Thyroid gland (tissue), 4 donors: ENCODE data around the gene RTN4RL1. TPM values are rescaled to one million over a fixed set of nuclear protein-coding genes. Genes with fewer than 3 reads are reported as not detected.

Source experiments
- DNase-seq, 2 donors: peaks; one replicate each; pipeline ENCODE4 v3.0.0-alpha.2; 2019
- H3K27ac ChIP-seq, 3 donors: fragments of 200-600 bp; sonication (generic); 1 replicate in 2 of 3; 2 replicates in 1 of 3; pipeline ENCODE4 v1.5.1; 2016 to 2019; ENCODE audit warnings: mild to moderate bottlenecking in 1 of 3, moderate library complexity in 1 of 3
- H3K27me3 ChIP-seq: fragments of 200-600 bp; sonication (generic); one replicate; pipeline ENCODE4 v1.5.1; 2019
- H3K36me3 ChIP-seq, 2 donors: fragments of 200-600 bp; sonication (generic); one replicate each; pipeline ENCODE4 v1.5.1; 2016 to 2019
- H3K4me1 ChIP-seq, 2 donors: fragments of 200-600 bp; sonication (generic); one replicate each; pipeline ENCODE4 v1.5.1; 2017 to 2019
- H3K4me3 ChIP-seq, 3 donors: fragments of 200-600 bp; sonication (generic); replicated peaks in 1 of 3; 1 replicate in 2 of 3; 2 replicates in 1 of 3; pipeline ENCODE4 v1.5.1; 2016; ENCODE audit warnings: mild to moderate bottlenecking in 1 of 3
- H3K9me3 ChIP-seq: fragments of 200-600 bp; sonication (generic); one replicate; pipeline ENCODE4 v1.5.1; 2017
- POLR2A ChIP-seq, 2 donors: fragments of 450-650 bp; IDR thresholded peaks; one replicate each; pipeline ENCODE4 v1.6.1; 2017; ENCODE audit warnings: antibody characterized with exemption in 2 of 2, mild to moderate bottlenecking in 2 of 2, moderate library complexity in 1 of 2
- WGBS, 2 donors: methylation state at CpG; one replicate each; pipeline ENCODE4 v1.1.5; 2017; 5-methylcytosine and 5-hydroxymethylcytosine counted together
- intact Hi-C: fragments of 100-400 bp; cut with DNase I; formaldehyde crosslinking; loops from one replicate; pipeline ENCODE4 v1.15.1; 2023
- total RNA-seq, 4 donors: library from RNA; depleted of rRNA; stranded (reverse); fragments of >200 nt; gene quantifications; one replicate each; pipeline ENCODE4 v1.2.3, GENCODE V29; 2016
- TF ChIP-seq, protein P1 (sequence below), 6 experiments: fragments of 200-600 bp in 3 of 6; fragments of 450-650 bp in 3 of 6; sonication (generic) in 3 of 6; IDR thresholded peaks; one replicate each; pipeline ENCODE4 v1.5.1; 2016 to 2019; ENCODE audit warnings: antibody characterized with exemption in 6 of 6, mild to moderate bottlenecking in 2 of 6, inconsistent platforms in 1 of 6, moderate library complexity in 1 of 6

Gene RTN4RL1
- total RNA-seq, 4 donors from 2014 or later: 1.6 to 4.9 (median 2.5) TPM

DNA sequence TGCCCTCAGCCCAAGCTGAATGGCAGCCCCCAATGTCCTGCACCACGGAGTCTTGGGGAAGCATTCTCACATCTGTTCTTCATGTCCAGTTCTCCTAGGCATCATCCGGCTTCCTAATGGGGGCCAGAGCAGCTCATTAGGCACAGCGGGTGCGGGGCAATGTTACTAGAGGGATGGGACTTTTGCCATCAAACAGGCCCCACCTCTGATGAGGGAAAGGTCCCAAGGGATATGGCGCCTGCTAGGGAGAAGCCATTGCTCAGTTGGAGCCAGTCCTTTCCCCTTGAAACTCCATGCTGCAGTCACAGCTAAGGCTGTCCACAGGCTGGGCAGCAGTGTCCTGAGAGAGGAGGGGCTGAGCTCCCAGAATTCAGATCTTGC, 3.1 kb upstream of the RTN4RL1 start:
- intact Hi-C loops: no loop called here
- no peak overlapping the region for H3K4me3 ChIP-seq
- H3K36me3 ChIP-seq: no peaks in the 10 kb centered on the region
- H3K27me3 ChIP-seq: peaks cover 8% of the 10 kb centered on the region
- H3K9me3 ChIP-seq: no peaks in the 10 kb centered on the region
- WGBS, 2 donors: 88 to 89% methylated on average over 3 to 5 of the region's 5 CpGs
- peaks cover 15 to 41% of the 10 kb centered on the region in 2 donors for H3K4me1 ChIP-seq
- no peak for DNase-seq
- TF ChIP-seq, protein P1, sequence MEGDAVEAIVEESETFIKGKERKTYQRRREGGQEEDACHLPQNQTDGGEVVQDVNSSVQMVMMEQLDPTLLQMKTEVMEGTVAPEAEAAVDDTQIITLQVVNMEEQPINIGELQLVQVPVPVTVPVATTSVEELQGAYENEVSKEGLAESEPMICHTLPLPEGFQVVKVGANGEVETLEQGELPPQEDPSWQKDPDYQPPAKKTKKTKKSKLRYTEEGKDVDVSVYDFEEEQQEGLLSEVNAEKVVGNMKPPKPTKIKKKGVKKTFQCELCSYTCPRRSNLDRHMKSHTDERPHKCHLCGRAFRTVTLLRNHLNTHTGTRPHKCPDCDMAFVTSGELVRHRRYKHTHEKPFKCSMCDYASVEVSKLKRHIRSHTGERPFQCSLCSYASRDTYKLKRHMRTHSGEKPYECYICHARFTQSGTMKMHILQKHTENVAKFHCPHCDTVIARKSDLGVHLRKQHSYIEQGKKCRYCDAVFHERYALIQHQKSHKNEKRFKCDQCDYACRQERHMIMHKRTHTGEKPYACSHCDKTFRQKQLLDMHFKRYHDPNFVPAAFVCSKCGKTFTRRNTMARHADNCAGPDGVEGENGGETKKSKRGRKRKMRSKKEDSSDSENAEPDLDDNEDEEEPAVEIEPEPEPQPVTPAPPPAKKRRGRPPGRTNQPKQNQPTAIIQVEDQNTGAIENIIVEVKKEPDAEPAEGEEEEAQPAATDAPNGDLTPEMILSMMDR (IDR thresholded peaks at IDR 0.05): no peak
- no peak for TF ChIP-seq POLR2A (IDR thresholded peaks at IDR 0.05)
- no peak overlapping the region for H3K27ac ChIP-seq

DNA sequence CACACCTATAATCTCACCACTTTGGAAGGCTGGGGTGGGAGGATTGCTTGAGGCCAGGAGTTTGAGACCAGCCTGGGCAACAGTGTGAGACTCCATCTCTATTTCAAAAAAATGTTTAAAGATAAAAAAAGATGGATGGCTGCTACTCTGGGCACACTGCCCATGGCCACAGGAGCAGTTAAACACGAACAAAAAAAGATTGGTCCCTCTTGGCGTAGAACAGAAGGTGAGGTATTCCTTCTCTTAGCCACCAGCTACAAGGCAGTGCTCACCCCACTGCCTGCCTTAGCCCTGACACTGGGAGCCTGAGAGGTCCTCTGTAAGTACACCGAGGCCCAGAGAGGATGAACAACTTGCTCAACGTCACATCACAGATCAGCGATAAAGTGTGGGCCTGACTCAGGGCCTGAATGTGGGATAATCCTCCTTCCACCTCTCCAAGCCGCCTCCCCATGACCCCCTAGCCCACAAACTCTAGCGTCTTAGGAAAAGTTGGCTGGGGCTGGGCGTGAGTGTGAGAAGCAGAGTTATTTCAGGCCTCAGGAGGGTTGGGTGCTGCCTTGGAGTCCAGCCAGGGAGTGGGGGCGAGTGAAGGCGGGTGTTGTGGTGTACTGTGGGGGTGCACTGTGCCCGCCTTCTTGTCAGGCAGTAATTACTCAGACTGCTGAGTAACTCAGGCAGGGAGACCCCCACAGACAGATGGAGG, 2.5 kb upstream of the RTN4RL1 start:
- H3K36me3 ChIP-seq: no peaks in the 10 kb centered on the region
- peaks cover 15 to 41% of the 10 kb centered on the region in 2 donors for H3K4me1 ChIP-seq
- H3K4me3 ChIP-seq: no peak overlapping the region
- no peaks in the 10 kb centered on the region for H3K9me3 ChIP-seq
- intact Hi-C loops: no loop called here
- 70 to 78% methylated on average over 8 to 11 of the region's 11 CpGs for WGBS, 2 donors
- TF ChIP-seq, protein P1 (IDR thresholded peaks at IDR 0.05): no peak
- TF ChIP-seq POLR2A (IDR thresholded peaks at IDR 0.05): no peak
- DNase-seq: no peak
- H3K27me3 ChIP-seq: peaks cover 8% of the 10 kb centered on the region
- H3K27ac ChIP-seq: no peak overlapping the region

DNA sequence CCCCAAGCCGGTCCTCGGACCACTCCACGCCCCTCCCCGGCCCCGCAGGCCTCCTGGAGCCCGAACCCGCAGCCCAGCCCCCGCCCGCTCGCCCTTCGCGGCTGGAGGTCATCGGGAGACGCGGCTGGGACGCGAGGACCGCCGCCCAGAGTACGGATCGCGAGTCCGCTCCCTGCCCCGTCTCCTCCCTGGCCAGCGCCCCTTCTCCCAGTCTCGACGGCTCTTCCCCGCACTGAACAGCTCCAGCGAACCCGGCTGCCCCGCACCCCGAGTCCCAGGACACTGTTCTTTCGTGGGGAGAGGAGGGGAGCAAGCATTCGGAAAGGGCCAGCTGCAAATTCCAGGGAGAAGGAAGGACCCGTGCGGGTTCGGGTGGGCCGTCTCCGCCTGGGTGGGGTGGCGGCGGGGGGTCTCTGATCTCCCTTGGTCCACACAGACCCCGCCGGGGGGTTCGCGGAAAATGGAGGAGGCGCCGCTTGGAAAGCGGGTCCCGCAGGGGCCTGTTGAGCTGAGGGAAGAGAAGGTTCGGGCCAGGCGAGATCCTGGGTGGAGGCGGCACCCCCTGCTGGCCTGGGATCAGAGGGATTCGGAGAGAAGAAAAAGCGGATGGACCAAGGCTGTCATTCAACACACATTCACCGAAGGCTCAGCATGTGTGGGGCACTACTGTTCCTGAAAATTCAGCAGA, 632 bp upstream of the RTN4RL1 start:
- H3K4me3 ChIP-seq: peak overlapping the region in 1 of 3 donors; percentile 34
- intact Hi-C loops: loop anchor here (2.0 kb wide), 1 partner anchor 115 kb away; no protein-coding TSS in a partner anchor
- H3K9me3 ChIP-seq: no peaks in the 10 kb centered on the region
- peaks cover 8% of the 10 kb centered on the region for H3K27me3 ChIP-seq
- H3K36me3 ChIP-seq: no peaks in the 10 kb centered on the region
- TF ChIP-seq, protein P1 (IDR thresholded peaks at IDR 0.05): peak in 5 of 6 experiments; percentile 30 to 77 (median 67)
- TF ChIP-seq POLR2A (IDR thresholded peaks at IDR 0.05): no peak
- peaks cover 11 to 34% of the 10 kb centered on the region in 2 donors for H3K4me1 ChIP-seq
- DNase-seq: peak; percentile 68 to 73
- no peak overlapping the region for H3K27ac ChIP-seq
- 2 to 3% methylated on average over 29 to 31 of the region's 55 CpGs for WGBS, 2 donors

DNA sequence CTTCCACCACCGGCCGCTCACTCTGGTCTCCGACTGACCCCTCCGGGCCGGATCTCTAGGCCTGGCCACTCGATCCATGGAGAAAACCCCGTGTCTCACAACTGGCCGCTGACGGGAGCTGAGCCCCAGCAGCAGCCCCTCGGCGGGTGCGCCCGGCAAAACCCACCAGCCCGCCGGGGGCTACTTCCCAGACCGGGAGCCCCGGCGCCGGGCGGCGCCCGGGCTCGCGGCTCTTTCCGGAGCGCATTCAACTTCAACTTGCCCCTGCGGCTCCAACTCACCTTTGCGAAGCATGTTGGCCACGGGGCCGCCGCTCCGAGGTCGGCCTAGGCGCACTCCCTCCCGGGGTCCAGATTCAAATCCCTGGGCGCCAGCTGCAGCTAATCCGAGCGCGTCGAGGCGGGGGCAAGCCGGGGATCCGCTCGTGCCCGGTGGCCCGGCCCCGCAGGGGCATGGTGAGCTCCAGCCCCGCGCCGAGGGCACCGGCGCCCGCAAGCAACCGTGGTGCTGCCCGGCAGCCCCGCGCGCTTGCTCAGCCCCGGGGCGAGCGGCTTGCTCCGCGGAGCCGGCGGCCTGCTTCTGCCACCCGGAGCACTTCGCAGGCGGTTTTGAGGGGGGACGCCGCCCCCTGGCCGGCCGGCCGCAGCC, 438 bp downstream of the RTN4RL1 start:
- H3K4me3 ChIP-seq: peak overlapping the region; percentile 15 to 34 (median 20)
- WGBS, 2 donors: 0 to 2% methylated on average over 5 to 9 of the region's 73 CpGs
- no peak overlapping the region for H3K27ac ChIP-seq
- TF ChIP-seq POLR2A (IDR thresholded peaks at IDR 0.05): no peak
- TF ChIP-seq, protein P1 (IDR thresholded peaks at IDR 0.05): no peak
- no peaks in the 10 kb centered on the region for H3K36me3 ChIP-seq
- peaks cover 9 to 31% of the 10 kb centered on the region in 2 donors for H3K4me1 ChIP-seq
- H3K9me3 ChIP-seq: no peaks in the 10 kb centered on the region
- peaks cover 8% of the 10 kb centered on the region for H3K27me3 ChIP-seq
- intact Hi-C loops: loop anchor here (2.0 kb wide), 1 partner anchor 114 kb away; no protein-coding TSS in a partner anchor
- no peak for DNase-seq
